Measurements from ENCODE around the gene SNAP25.

The SNAP25 gene

GRCh38 chr20:10218536-10219451 is at the start of gene SNAP25:
SNAP25 (plus strand) TSS chr20:10218830; CDS start chr20:10275492, 56,662 bp downstream.
- peak; percentile 90 to 93 for DNase-seq

DNA sequence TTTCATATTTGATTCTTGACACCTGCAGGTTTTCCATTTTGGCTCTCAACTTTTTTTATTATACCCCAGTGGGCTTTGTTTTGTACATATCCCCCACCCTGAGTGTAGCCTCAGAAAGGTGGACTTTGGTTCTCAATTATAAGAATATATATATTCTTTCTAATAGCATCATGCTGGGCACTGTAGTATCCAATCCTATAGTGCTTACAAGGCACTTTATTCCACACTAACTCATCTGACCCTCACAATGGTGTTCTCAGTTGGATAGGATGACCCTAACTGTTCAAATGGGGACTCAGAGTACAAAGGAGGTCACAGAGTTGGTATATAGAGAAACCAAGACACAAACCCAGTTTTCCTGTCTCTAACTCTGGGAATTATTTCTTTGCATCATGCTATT is 48.9 kb upstream of the SNAP25 start:
- no peak for DNase-seq

DNA sequence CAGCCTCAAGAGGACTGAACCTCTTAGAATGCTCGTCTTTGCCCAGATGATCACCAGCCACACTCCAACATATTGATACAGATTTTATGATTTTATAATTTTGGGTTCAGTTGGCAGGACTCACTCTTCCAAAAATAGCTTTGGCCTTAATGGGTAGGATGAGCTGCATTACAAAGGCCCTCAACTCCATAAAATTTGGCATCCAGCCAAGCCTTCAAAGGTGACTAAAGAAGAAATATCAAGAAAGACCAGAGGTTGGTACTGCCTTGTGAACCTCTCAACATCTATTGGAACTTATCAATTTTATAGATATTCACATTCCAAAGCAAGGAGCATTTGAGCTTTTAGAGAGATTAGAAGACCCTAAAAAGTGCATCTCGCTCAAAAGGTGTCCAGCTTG is 48.4 kb upstream of the SNAP25 start:
- no peak for DNase-seq

DNA sequence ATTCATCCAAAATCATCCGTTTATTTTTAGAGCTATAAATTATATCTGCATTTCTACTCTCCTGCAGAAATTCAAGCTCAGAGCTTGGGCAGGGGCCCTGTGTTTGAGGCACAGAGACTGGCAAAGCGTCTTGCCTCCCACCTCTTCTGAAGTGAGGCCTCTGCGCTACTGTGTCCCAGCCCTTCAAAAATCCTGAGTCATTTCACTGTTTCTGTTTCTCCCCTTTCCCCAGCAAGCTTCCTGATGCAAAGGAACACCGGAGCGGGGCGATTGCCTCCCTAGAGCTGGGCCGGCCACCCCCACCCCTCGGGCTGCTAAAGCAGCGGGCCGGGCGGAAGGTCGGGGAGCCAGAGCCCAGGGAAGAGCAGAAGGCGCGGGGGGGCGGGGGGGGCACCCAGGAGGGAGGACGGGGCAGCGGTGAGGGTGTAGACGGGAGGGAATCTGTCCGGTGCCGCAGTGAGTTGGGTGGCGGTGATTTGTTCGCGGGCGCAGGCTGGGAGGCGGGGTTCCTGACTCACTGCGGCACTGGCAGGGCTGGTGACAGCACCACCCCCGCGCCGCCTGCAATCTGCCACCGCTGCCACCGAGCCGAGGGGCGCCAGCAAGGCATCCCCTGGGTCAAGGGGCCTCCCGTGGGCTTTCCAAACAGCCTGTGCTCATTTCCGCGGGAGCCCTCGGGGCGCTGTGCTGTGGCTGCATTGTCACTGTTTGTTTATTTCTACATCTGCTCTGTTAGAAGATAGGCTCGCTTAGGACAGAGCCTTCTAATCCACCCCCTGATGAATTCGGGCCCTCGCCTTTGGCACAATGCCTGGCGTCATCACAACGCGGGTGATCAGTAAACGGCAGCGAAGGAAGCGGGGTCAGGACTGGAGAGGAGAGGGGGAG is 46.5 kb upstream of the SNAP25 start:
- DNase-seq = no peak

GRCh38 chr20:10172998-10173655 is 45.5 kb upstream of the SNAP25 start:
- no peak for DNase-seq

GRCh38 chr20:10174400-10174799 is 44.2 kb upstream of the SNAP25 start:
- DNase-seq = no peak

GRCh38 chr20:10177326-10177725 is 41.3 kb upstream of the SNAP25 start:
- no peak for DNase-seq

DNA sequence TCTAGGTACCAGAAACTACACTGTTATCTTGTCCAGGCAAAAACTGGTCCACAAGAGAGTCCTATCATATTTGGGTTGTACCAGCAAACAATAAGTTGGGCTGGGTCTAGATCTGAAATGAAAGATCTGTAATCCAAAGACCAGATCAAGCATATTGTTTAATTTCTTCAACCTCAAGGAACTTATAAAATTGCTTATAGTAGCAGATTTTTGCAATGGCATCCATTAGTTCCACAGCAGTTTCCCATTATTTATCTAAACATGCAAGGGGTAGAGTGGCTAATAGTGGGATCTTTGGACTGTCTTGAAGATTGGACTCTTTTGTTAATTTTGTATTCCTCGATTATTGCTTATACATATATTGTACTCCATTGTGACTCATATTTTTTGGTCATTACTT is 40.5 kb upstream of the SNAP25 start:
- no peak for DNase-seq

DNA sequence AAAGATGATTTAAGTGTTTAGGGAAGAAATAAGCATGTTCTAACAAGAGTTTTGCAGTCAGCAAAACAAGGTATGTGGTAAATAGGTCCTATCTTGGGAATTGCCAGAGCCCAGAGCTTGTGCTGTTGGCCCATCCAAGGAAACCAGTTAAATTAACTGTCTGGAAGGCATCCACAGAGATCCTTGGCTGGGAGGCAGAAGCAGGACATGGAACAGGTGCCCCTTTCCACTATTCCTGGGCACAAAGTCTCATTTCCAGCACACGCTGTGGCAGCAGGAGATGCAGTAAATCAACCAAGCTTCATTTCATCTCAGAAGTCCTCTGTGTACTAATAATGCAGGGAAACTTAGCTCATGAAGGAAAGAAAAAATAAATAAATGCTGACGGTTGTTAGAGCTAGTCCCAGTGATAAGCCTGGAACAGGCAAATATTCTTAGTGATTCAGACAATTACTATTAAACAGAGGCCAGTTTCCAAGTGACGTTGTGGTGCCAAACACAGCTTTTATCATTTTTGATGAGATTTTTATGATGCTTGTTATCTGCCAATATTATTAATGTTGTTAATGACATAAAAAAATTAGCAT is 39.8 kb upstream of the SNAP25 start:
- DNase-seq = no peak

DNA sequence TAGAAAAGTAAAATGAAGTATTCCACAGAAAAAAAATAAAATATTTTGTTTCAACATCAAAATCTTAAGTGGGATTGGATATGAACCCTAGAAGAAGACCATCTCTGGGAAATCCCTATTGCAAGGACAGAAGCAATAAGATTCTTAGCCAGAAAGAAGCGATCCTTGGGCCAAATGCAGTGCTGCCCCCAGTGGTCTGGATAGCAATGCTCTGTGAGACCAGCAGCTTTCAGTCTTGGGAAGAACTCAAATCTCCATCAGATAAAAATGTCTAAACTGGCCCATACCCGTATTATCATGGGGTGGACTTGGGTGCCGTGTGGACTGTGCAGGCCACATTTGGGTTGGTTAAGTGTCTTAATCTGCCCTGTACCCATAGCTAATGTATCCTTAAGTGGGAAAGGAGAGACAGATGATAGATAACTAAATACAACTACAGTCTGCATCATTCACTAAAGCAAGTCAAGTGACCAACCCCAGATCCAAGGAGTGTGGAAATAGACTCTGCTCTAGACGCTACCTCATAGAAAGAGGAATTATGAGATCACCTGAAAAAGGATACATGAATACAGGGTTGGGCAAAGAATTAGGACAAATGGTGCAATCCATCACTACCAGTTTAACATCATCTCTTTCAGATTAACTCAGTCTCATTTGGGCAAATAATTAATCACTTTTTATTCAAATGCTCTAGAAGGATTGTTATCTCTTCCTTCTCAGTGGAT is 38.9 kb upstream of the SNAP25 start:
- no peak for DNase-seq

DNA sequence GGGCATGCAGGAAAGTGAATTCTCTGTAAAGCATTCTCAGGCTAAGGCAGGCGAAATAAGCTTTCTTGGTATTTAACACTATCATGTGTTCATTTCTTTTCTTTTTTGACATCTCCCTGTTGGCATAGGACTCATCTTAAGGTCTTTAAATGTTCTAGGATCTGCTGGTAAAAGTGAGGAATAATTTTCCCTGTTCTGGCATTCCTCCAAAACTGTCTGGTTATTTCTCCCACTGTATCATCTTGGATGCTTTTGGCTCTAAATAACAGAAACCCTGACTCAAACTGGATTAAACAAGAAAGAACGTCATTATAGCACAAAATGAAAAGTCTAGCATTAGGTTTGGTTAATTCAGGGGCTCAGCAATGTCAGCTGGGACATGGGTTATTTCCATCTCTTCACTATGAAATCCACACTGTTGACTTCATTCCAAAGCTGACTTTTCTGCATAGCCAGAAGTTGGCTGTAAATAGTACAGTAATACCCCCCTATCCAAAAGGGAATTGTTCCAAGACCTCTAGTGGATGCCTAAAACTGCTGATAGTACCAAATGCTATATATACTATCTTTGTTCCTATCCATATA is 37.9 kb upstream of the SNAP25 start:
- DNase-seq = no peak

DNA sequence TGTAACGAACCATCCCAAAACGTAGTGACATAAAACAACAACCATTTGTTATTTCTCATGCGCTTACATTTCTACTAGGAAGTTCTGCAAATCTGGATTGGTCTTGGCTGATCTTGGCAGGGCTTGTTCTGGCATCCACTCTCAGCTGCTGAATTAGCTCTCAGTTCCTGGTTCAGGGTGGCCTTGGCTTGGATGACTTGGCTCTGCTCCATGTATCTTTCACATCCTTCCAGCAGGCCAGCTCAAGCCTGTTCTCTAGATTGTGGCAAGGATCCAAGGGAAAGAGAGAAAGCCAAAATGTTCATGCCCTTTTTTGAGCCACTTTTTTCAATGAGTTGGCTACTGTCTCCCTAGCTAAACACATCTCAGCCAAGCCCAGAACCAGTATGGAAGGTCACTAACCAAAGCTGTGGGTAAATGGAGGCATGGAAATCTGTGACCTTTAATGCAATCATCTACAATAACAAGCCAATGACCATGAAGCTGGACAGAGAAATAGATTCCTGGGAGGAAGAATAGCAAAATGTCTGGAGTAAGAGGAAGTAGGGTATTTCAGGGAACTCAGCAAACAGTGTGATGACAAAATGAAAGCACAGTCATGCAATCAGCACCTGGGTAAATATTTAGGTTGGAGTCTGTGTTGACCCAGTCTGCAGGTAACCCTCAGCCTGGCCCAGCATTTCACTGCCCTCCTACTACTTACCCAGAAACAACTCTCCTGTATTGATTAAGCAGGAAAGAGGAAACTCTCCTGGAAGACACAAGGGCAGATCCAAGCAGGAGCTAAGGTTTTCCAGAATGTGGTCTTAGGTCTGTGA is 32.7 kb upstream of the SNAP25 start:
- DNase-seq = no peak

GRCh38 chr20:10190456-10190855 is 28.2 kb upstream of the SNAP25 start:
- DNase-seq = no peak

- no peak for DNase-seq
Measured at GRCh38 chr20:10192171-10192570, 26.5 kb upstream of the SNAP25 start.

GRCh38 chr20:10194166-10194565 is 24.5 kb upstream of the SNAP25 start:
- DNase-seq = no peak

DNA sequence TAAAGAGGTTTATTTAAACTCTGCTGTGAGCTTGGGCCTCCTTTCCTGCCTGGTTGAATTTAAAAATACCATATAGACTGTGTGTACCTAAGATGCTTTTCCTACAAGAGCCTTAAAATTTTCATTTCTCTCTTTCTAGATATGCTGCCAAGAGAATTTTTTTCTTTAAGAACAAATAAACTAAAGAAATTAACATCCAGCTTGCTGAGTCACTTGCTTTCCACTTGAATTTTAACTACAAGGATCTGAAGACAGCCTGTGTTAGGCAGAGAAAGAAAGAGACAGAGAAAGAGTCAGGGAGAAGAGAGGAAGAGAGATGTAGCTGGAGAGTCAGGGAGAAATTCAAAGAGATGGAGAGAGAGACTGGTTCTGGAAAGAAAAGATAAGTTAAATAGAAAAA is 18.3 kb upstream of the SNAP25 start:
- no peak for DNase-seq

DNA sequence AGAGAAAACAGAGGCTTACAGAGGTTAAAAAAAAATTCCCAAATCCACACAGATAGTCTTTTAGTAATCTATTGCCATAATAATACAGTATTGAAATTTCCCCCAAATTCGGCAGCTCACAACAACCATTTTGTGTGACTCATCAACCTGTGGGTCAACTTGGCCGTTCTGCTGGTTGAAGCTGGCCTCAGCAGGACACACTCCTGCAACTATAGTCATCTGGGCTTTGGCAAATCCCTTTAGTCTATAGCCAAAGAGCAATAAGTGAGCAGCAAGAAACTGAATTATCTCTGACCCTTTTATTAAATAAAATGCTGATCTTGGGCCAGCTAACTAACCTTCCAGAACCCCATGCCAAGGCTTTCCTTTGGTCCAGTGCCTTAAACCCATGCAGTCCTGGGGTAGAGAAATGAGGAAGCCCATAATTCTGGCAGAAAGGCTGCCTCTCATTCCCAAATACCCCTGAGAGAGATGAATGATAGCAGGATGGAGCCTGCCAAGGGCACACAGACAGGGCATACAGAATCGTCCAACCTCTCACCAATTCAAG is 17.2 kb upstream of the SNAP25 start:
- no peak for DNase-seq

DNA sequence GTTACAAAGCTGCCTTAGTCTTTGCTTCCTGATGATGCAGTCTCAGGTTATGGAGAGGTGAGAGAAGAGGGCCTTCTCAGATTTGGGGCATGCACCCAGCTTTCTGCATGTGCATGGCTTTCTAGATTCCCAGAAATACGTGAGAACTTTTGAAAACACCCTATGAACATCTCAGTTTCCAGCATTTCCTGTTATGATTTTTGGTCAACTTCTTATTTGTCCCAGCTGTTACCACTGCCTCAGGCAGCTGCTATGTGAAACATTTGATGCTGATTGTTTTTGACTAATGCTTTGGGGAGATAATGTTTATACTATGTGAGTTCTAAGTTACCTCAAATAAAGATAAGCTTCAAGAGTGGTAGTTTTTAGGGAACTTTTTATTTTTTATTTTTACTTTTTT is 9.5 kb upstream of the SNAP25 start:
- no peak for DNase-seq

DNA sequence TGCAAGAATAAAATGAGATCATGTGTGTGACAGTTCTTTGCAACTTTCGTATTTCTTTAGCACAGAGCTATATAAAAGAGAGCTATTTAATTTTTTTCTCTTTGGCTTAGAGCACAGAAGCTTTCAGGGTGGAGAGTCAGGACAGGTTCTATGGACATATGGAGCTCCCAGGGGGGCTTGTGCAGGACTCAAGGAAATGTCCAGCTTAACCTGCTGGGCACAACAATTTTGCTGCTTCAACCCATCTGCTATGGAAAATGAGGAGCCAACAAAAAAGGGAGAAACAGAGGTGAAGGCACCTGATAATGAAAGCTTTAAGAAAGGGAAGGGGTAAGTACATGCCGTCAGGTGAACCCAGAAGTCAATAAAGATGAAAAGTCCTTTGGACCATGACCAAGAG is 5.1 kb upstream of the SNAP25 start:
- DNase-seq = no peak

GRCh38 chr20:10216146-10216791 is 2.4 kb upstream of the SNAP25 start:
- DNase-seq = no peak

Data from NCI-H187 (cell line).